AG04449 (cell line): Measurements from ENCODE around the gene AGPS.

Experiments used
- CTCF ChIA-PET: fragments of 350-600 bp; formaldehyde crosslinking; extraction: SDS; loops from one replicate; lab custom pipeline; 2021; ENCODE audit warnings: antibody characterized with exemption; lab: Yijun Ruan, JAX
- POLR2A ChIA-PET: fragments of 400-600, 350-600 bp; formaldehyde crosslinking; extraction: SDS; loops from one replicate; lab custom pipeline; 2020; ENCODE audit warnings: antibody characterized with exemption, inconsistent platforms; lab: Yijun Ruan, JAX
- DNase-seq: peaks from one replicate; pipeline ENCODE4 v3.0.0-alpha.2; 2010; ENCODE audit warnings: low read depth, low spot score
- H3K4me3 ChIP-seq: 2 replicates; pipeline ENCODE4 v1.5.1; 2011; ENCODE audit warnings: low read depth, mild to moderate bottlenecking, control low read depth, low read length
- TF ChIP-seq, protein P1 (sequence below): IDR thresholded peaks from one replicate; pipeline ENCODE4 v1.5.1; 2011; ENCODE audit warnings: mild to moderate bottlenecking, moderate library complexity, low read length, control low read depth, inconsistent platforms; ENCODE audit not compliant: insufficient read depth; ENCODE audit errors: missing control alignments

The AGPS gene

DNA sequence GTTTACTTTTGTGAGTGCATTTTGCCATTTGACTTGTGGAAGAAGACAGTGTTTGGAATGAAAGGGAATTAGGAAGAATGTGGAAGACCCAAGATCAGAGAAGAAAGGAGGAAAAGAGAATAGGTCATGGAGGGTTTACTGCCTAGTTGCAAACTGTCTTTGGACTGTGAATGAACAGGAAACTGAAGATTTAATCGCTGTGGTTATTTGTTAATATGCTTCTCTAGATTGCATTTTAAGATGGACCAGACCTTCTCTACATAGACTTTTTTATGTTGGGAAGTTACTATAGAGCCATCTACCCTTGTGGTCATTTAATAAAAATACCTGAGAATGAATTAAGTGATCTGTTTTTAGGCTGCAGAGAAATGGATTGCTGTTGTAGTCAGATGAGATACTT, 6.2 kb downstream of the AGPS start:
- CTCF ChIA-PET: interaction anchor here (0.9 to 1.4 kb wide), 2 partner anchors 17 to 134 kb away, joined by 3 to 4 read pairs; partner anchors contain the start of gene NFE2L2

DNA sequence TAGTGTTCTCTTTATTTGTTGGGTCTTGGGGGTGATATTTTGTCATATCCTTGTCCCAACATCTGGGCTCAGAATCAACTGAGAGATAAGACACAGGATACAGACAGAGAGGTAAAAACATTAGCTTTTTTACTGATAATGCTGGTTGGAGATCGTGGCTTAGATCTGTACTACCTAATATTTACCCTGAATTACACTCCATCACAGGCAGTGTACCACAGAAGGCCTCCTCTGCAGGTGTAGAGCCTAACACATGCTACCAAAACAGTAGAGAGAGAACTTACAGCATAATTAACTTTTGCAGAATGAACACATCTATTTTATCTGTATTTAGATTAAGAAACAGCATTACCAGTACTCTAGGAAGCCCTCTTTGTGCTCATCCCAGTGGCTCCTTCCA, 6.8 kb downstream of the AGPS start:
- TF ChIP-seq, protein P1, sequence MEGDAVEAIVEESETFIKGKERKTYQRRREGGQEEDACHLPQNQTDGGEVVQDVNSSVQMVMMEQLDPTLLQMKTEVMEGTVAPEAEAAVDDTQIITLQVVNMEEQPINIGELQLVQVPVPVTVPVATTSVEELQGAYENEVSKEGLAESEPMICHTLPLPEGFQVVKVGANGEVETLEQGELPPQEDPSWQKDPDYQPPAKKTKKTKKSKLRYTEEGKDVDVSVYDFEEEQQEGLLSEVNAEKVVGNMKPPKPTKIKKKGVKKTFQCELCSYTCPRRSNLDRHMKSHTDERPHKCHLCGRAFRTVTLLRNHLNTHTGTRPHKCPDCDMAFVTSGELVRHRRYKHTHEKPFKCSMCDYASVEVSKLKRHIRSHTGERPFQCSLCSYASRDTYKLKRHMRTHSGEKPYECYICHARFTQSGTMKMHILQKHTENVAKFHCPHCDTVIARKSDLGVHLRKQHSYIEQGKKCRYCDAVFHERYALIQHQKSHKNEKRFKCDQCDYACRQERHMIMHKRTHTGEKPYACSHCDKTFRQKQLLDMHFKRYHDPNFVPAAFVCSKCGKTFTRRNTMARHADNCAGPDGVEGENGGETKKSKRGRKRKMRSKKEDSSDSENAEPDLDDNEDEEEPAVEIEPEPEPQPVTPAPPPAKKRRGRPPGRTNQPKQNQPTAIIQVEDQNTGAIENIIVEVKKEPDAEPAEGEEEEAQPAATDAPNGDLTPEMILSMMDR: no peak
- H3K4me3 ChIP-seq: no peak overlapping the region
- no peak for DNase-seq
- ChIA-PET POLR2A (no interaction called here), CTCF (interaction anchor here (0.9 kb wide), 1 partner anchor 135 kb away, joined by 3 read pairs; the partner anchor contains the start of gene NFE2L2)

More for the DNA sequence above, 6.2 kb downstream of the AGPS start:
- H3K4me3 ChIP-seq: no peak overlapping the region
- POLR2A ChIA-PET: no interaction called here
- TF ChIP-seq, protein P1: no peak
- no peak for DNase-seq

DNA sequence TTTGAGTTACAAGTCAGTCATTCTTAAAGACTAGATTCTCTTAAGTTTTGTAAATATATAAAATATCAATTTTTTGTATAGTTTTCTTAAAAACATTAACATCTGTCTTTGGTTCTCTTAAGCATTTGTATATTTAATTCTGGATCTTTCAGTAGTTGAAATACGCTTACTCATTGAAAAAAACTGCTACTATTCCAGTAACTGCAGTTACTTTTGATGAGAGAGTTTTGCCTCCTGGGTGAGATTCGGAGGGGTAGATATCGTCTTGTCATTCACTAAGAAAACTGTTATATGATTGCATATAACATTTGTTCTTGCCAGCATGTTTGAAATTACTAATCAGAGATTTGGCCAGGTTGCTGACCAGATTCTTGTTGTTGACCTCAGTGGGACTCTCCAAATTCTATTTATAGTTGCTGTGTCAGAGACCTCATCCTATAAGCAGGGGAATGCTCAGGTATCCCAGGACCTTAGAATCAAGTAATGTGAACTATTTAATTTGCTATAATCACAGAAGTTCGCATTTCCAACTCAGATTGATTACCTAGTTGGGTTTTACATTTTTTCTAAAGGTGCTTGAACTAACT, 7.9 kb downstream of the AGPS start:
- TF ChIP-seq, protein P1: no peak
- ChIA-PET CTCF (interaction anchor here (1.3 to 1.4 kb wide), 2 partner anchors 15 to 65 kb away, joined by 3 to 5 read pairs; no protein-coding TSS in a partner anchor), POLR2A (no interaction called here)
- H3K4me3 ChIP-seq: no peak overlapping the region
- DNase-seq: no peak

DNA sequence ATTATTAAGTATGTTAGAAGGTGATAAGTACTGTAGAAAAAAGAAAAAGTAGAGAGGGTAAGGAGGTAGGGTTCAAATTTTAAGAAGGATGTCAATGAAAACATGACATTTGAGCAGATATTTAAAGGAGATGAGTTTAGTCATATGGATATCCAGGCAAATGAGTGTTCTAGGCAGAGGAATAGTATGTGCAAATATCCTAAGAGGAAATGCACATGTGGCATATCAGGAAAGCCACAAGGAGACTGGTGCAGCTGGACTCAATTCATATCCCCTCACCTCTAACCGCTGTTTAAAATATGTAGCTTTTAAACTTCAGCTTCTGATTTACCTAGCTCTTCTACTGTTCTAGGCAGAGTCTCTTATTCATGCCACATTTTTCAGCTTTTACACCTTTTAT, 9.5 kb downstream of the AGPS start:
- no peak overlapping the region for H3K4me3 ChIP-seq
- POLR2A ChIA-PET: no interaction called here
- CTCF ChIA-PET: interaction anchor here (1.1 to 1.2 kb wide), 2 partner anchors 67 to 237 kb away, joined by 3 read pairs; no protein-coding TSS in a partner anchor
- DNase-seq: no peak
- TF ChIP-seq, protein P1: no peak

DNA sequence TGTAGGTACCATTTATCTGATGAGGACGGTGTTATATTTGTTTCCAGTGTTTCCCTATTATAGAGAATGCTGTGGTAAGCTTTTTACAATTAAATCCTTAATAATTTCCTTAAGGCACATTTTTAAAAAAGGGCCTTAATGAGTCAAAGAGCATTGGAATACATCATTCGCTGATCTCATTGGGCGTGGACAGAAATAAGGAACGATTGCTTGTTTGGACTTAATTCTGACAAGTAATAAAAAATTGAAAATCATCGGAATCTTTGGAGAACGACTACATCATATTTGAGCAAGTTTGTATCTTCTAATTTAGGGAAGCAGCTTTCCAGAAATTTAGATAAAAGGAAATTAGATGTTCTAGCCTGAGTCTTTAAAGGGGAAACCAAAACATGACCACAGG, 11.3 kb downstream of the AGPS start:
- TF ChIP-seq, protein P1: no peak
- CTCF ChIA-PET: interaction anchor here (0.6 to 5.0 kb wide), 3 partner anchors 12 to 70 kb away, joined by 4 to 41 read pairs (median 5); no protein-coding TSS in a partner anchor
- no peak for DNase-seq
- POLR2A ChIA-PET: no interaction called here
- H3K4me3 ChIP-seq: no peak overlapping the region

DNA sequence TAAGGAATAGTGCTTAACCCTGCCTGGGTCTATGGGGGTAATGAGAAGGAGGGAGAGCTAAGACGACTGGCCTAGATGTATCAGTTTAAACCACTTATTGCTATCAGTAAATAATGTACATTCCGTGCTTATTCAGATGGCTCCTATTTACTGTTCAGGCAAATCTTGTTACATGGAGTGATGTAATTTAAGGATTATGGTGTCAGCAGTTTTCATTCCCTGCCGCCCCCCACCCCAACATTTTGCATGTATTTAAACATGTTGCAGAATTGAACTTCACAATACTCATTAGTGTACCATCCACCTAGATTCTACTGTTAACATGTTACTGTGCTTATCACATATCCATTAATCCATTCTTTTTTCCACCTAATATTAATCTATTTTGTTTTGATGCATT, 11.7 kb downstream of the AGPS start:
- no peak overlapping the region for H3K4me3 ChIP-seq
- TF ChIP-seq, protein P1: no peak
- ChIA-PET CTCF (interaction anchor here (0.6 to 5.0 kb wide), 5 partner anchors 12 to 240 kb away, joined by 4 to 41 read pairs (median 11); no protein-coding TSS in a partner anchor), POLR2A (no interaction called here)
- DNase-seq: no peak
